Measurements from ENCODE around the gene RPL23.

DNA sequence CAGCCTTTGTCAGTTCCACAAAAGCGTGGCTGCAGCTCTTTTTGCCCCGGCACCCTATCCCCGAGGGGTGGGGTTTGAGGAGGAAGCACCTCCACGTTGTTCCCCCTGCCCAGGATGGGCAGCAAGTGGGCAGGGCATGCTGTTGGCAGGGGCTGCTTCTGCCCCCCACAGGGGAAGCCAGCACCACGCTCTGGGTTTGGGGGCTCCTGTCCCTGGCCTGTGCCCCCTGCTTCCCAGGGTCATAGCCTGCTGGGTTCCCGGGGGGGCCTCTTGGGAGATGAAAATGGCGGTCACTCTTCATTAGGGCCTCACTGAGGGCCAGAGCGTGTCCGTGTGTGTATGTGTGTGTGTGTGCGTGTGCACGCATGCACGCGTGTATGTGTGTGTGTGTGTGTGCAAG, 39.1 kb upstream of the RPL23 start:
- TF ChIP-seq TARDBP (IDR thresholded peaks at IDR 0.05): no peak
- TF ChIP-seq, protein P1, sequence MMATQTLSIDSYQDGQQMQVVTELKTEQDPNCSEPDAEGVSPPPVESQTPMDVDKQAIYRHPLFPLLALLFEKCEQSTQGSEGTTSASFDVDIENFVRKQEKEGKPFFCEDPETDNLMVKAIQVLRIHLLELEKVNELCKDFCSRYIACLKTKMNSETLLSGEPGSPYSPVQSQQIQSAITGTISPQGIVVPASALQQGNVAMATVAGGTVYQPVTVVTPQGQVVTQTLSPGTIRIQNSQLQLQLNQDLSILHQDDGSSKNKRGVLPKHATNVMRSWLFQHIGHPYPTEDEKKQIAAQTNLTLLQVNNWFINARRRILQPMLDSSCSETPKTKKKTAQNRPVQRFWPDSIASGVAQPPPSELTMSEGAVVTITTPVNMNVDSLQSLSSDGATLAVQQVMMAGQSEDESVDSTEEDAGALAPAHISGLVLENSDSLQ (IDR thresholded peaks at IDR 0.05): no peak
- no peak for TF ChIP-seq ARNT (IDR thresholded peaks at IDR 0.05)
- no peak for TF ChIP-seq SUZ12 (IDR thresholded peaks at IDR 0.05)
- TF ChIP-seq FOXK2 (IDR thresholded peaks at IDR 0.05): no peak
- no peak for TF ChIP-seq LEF1 (IDR thresholded peaks at IDR 0.05; ENCODE audit: borderline replicate concordance)
- TF ChIP-seq CTBP1 (IDR thresholded peaks at IDR 0.05; ENCODE audit: borderline replicate concordance): no peak
- TF ChIP-seq SP1 (IDR thresholded peaks at IDR 0.05): no peak

All from HEK293T (cell line).